Dendritic cell treated with granulocyte-macrophage colony-stimulating factor and Interleukin-4, amounts not matched to agents 40 ng/mL and 50 ng/mL, for 4 days (primary cell): ENCODE measurements around the gene CFAP20.

Source experiments
- H3K27ac Mint-ChIP-seq: one replicate; pipeline ENCODE4 v1.8.0; 2022; ENCODE audit warnings: mild to moderate bottlenecking, mixed read lengths
- H3K27me3 Mint-ChIP-seq: one replicate; pipeline ENCODE4 v1.8.0; 2022; ENCODE audit warnings: mild to moderate bottlenecking, mixed read lengths
- H3K36me3 Mint-ChIP-seq: one replicate; pipeline ENCODE4 v1.8.0; 2022; ENCODE audit warnings: low read depth, mixed read lengths
- H3K4me1 Mint-ChIP-seq: one replicate; pipeline ENCODE4 v1.8.0; 2022; ENCODE audit warnings: low read depth, mixed read lengths
- H3K4me3 Mint-ChIP-seq: one replicate; pipeline ENCODE4 v1.8.0; 2022; ENCODE audit warnings: mild to moderate bottlenecking, moderate library complexity, mixed read lengths
- H3K9me3 Mint-ChIP-seq: one replicate; pipeline ENCODE4 v1.8.0; 2022; ENCODE audit warnings: mixed read lengths
- intact Hi-C: fragments of 100-400 bp; cut with micrococcal nuclease; formaldehyde crosslinking; loops from one replicate; pipeline ENCODE4 v1.15.0; 2022

The CFAP20 gene

GRCh38 chr16:58118801-58119508 is 10.2 kb downstream of the CFAP20 start:
- Mint-ChIP-seq H3K4me1 (peaks cover 16% of the 10 kb centered on the region), H3K9me3 (no peaks in the 10 kb centered on the region), H3K4me3 (no peak overlapping the region), H3K27me3 (no peaks in the 10 kb centered on the region), H3K27ac (no peak overlapping the region), H3K36me3 (peaks cover 23% of the 10 kb centered on the region)
- intact Hi-C loops, result no loop called here

GRCh38 chr16:58116529-58116928 is 12.7 kb downstream of the CFAP20 start:
- no peak overlapping the region for H3K27ac Mint-ChIP-seq
- H3K4me3 Mint-ChIP-seq, result no peak overlapping the region
- intact Hi-C loops, result no loop called here
- H3K4me1 Mint-ChIP-seq, result peaks cover 7% of the 10 kb centered on the region
- H3K27me3 Mint-ChIP-seq, result no peaks in the 10 kb centered on the region
- peaks cover 44% of the 10 kb centered on the region for H3K36me3 Mint-ChIP-seq
- H3K9me3 Mint-ChIP-seq, result no peaks in the 10 kb centered on the region

GRCh38 chr16:58116081-58116480 is 13.1 kb downstream of the CFAP20 start:
- Mint-ChIP-seq H3K36me3 (peaks cover 44% of the 10 kb centered on the region), H3K27me3 (no peaks in the 10 kb centered on the region), H3K4me1 (peaks cover 4% of the 10 kb centered on the region), H3K4me3 (no peak overlapping the region), H3K27ac (no peak overlapping the region), H3K9me3 (no peaks in the 10 kb centered on the region)
- intact Hi-C loops, result no loop called here

GRCh38 chr16:58114827-58115825 is 14.1 kb downstream of the CFAP20 start:
- H3K36me3 Mint-ChIP-seq, result peaks cover 44% of the 10 kb centered on the region
- no peak overlapping the region for H3K27ac Mint-ChIP-seq
- intact Hi-C loops, result no loop called here
- H3K27me3 Mint-ChIP-seq, result no peaks in the 10 kb centered on the region
- H3K4me3 Mint-ChIP-seq, result no peak overlapping the region
- H3K9me3 Mint-ChIP-seq, result no peaks in the 10 kb centered on the region
- H3K4me1 Mint-ChIP-seq, result peaks cover under 1% of the 10 kb centered on the region

- Mint-ChIP-seq H3K9me3 (no peaks in the 10 kb centered on the region), H3K27ac (no peak overlapping the region)
Observed at GRCh38 chr16:58111302-58111627, 17.9 kb downstream of the CFAP20 start.

GRCh38 chr16:58110571-58111301 is 18.4 kb downstream of the CFAP20 start:
- no peaks in the 10 kb centered on the region for H3K27me3 Mint-ChIP-seq
- H3K36me3 Mint-ChIP-seq, result peaks cover 39% of the 10 kb centered on the region
- no peak overlapping the region for H3K4me3 Mint-ChIP-seq
- no peak overlapping the region for H3K27ac Mint-ChIP-seq
- intact Hi-C loops, result no loop called here
- H3K9me3 Mint-ChIP-seq, result no peaks in the 10 kb centered on the region
- peaks cover 13% of the 10 kb centered on the region for H3K4me1 Mint-ChIP-seq

More at GRCh38 chr16:58111302-58111627, 17.9 kb downstream of the CFAP20 start:
- H3K4me1 Mint-ChIP-seq, result peaks cover 13% of the 10 kb centered on the region
- intact Hi-C loops, result no loop called here
- peaks cover 44% of the 10 kb centered on the region for H3K36me3 Mint-ChIP-seq
- H3K4me3 Mint-ChIP-seq, result no peak overlapping the region
- H3K27me3 Mint-ChIP-seq, result no peaks in the 10 kb centered on the region

GRCh38 chr16:58109881-58110280 is 19.3 kb downstream of the CFAP20 start:
- Mint-ChIP-seq H3K9me3 (no peaks in the 10 kb centered on the region), H3K4me3 (no peak overlapping the region), H3K27ac (no peak overlapping the region), H3K4me1 (peaks cover 18% of the 10 kb centered on the region), H3K27me3 (no peaks in the 10 kb centered on the region), H3K36me3 (peaks cover 30% of the 10 kb centered on the region)
- intact Hi-C loops, result no loop called here

GRCh38 chr16:58109330-58109729 is 19.9 kb downstream of the CFAP20 start:
- H3K27ac Mint-ChIP-seq, result no peak overlapping the region
- peaks cover 18% of the 10 kb centered on the region for H3K4me1 Mint-ChIP-seq
- peaks cover 25% of the 10 kb centered on the region for H3K36me3 Mint-ChIP-seq
- H3K9me3 Mint-ChIP-seq, result no peaks in the 10 kb centered on the region
- intact Hi-C loops, result no loop called here
- no peak overlapping the region for H3K4me3 Mint-ChIP-seq
- no peaks in the 10 kb centered on the region for H3K27me3 Mint-ChIP-seq

- Mint-ChIP-seq H3K27ac (no peak overlapping the region), H3K36me3 (peaks cover 9% of the 10 kb centered on the region), H3K4me3 (no peak overlapping the region), H3K27me3 (no peaks in the 10 kb centered on the region), H3K4me1 (peaks cover 18% of the 10 kb centered on the region), H3K9me3 (no peaks in the 10 kb centered on the region)
- intact Hi-C loops, result no loop called here
Observed at GRCh38 chr16:58107709-58108108, 21.5 kb downstream of the CFAP20 start.

GRCh38 chr16:58107228-58107627 is 22.0 kb downstream of the CFAP20 start:
- Mint-ChIP-seq H3K4me1 (peaks cover 18% of the 10 kb centered on the region), H3K27me3 (no peaks in the 10 kb centered on the region), H3K36me3 (peaks cover 4% of the 10 kb centered on the region), H3K9me3 (no peaks in the 10 kb centered on the region), H3K27ac (no peak overlapping the region), H3K4me3 (no peak overlapping the region)
- intact Hi-C loops, result no loop called here

GRCh38 chr16:58105631-58106030 is 23.6 kb downstream of the CFAP20 start:
- H3K4me3 Mint-ChIP-seq, result no peak overlapping the region
- H3K4me1 Mint-ChIP-seq, result peaks cover 23% of the 10 kb centered on the region
- H3K27me3 Mint-ChIP-seq, result no peaks in the 10 kb centered on the region
- intact Hi-C loops, result no loop called here
- no peak overlapping the region for H3K27ac Mint-ChIP-seq
- no peaks in the 10 kb centered on the region for H3K36me3 Mint-ChIP-seq
- H3K9me3 Mint-ChIP-seq, result no peaks in the 10 kb centered on the region

GRCh38 chr16:58102665-58103392 is 26.4 kb downstream of the CFAP20 start:
- intact Hi-C loops, result no loop called here

GRCh38 chr16:58099956-58100300 is 29.3 kb downstream of the CFAP20 start:
- intact Hi-C loops, result no loop called here
- Mint-ChIP-seq H3K27me3 (peaks cover 1% of the 10 kb centered on the region), H3K36me3 (no peaks in the 10 kb centered on the region), H3K9me3 (no peaks in the 10 kb centered on the region), H3K27ac (no peak overlapping the region), H3K4me3 (no peak overlapping the region), H3K4me1 (peaks cover 16% of the 10 kb centered on the region)

More at GRCh38 chr16:58102665-58103392, 26.4 kb downstream of the CFAP20 start:
- peaks cover 16% of the 10 kb centered on the region for H3K4me1 Mint-ChIP-seq
- H3K27ac Mint-ChIP-seq, result no peak overlapping the region
- peaks cover 1% of the 10 kb centered on the region for H3K27me3 Mint-ChIP-seq
- H3K4me3 Mint-ChIP-seq, result no peak overlapping the region
- no peaks in the 10 kb centered on the region for H3K36me3 Mint-ChIP-seq
- no peaks in the 10 kb centered on the region for H3K9me3 Mint-ChIP-seq
